SK-N-MC (cell line): ENCODE data around the gene S100PBP.

Experiments used
- EZH2 ChIP-seq: fragments of 200-600 bp; sonication (generic); IDR thresholded peaks from one replicate; pipeline ENCODE4 v1.6.1; 2017; ENCODE audit warnings: antibody characterized with exemption
- FOXP2 ChIP-seq: optimal IDR thresholded peaks from 2 replicates; pipeline ENCODE3; 2011; ENCODE audit warnings: mild to moderate bottlenecking, moderate library complexity; ENCODE audit not compliant: insufficient read depth; ENCODE audit errors: extremely low read length, control extremely low read depth

DNA sequence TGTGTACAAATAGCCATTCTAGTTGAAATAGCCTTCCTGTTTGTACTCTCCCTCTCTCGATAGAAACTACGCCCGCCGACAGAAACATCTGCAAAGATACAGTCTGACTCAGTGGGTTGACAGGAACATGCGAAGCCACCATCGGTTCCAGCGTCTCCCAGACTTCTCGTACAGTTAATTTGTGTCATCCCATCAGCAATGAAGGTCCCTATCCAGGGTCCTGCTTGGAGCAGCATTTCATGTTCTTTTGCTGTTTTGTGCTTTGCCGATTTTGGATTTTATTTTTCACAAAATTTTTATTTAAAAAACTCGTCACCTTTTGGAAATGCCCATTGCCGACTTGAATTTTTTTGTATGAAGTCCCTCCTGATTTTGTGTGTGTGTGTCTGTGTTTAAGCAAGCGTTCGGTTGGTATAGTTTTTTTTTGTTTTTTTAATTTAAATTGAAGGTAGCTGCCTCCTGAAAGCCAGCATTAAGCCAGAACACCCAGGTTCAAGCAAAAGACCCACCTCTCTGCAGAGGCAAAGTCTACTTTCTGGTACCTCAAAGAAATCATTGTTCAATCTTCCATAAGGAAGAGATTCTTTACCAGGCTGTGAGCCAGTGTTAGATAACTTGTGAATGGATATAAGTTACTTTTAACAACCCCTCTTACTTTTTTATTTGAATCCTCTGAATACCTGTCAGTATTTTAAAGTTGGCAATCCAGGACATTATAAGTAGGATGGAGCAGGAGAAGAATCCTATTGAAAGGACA lies 38.6 kb downstream of the S100PBP start:
- TF ChIP-seq EZH2 (no peak), FOXP2 (no peak)
